LNCaP clone FGC (cell line): ENCODE measurements around the gene LRIT3.

Experiments
- DNase-seq: peaks from one replicate; pipeline ENCODE4 v3.0.0-alpha.2; 2011; ENCODE audit warnings: low read depth
- H3K4me3 ChIP-seq: 2 replicates; pipeline ENCODE4 v1.5.1; 2011; ENCODE audit warnings: mild to moderate bottlenecking, low read depth, low read length, control low read depth
- TF ChIP-seq, protein P1 (sequence below): IDR thresholded peaks from 2 replicates; pipeline ENCODE4 v1.5.1; 2012; ENCODE audit warnings: mild to moderate bottlenecking; ENCODE audit not compliant: control insufficient read depth, insufficient read depth; ENCODE audit errors: extremely low read depth

Gene LRIT3

DNA sequence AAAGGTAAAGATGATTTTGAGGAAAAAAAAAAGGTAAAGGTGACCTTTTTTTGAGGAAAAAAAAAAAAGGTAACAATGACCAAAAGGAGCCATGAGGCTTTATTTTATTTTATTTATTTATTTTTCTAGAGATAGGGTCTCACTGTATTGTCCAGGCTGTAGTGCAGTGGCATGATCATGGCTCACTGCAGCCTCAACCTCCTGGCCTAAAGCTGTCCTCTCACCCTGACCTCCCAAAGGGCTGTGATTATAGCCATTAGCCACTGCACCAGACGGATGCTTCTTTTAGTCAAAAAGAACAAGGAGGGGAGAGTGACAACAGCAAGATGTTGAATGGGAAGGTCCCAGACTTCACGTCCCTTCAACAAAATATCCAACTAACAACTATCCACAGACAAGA, 30.4 kb downstream of the LRIT3 start:
- TF ChIP-seq, protein P1, sequence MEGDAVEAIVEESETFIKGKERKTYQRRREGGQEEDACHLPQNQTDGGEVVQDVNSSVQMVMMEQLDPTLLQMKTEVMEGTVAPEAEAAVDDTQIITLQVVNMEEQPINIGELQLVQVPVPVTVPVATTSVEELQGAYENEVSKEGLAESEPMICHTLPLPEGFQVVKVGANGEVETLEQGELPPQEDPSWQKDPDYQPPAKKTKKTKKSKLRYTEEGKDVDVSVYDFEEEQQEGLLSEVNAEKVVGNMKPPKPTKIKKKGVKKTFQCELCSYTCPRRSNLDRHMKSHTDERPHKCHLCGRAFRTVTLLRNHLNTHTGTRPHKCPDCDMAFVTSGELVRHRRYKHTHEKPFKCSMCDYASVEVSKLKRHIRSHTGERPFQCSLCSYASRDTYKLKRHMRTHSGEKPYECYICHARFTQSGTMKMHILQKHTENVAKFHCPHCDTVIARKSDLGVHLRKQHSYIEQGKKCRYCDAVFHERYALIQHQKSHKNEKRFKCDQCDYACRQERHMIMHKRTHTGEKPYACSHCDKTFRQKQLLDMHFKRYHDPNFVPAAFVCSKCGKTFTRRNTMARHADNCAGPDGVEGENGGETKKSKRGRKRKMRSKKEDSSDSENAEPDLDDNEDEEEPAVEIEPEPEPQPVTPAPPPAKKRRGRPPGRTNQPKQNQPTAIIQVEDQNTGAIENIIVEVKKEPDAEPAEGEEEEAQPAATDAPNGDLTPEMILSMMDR = no peak

DNA sequence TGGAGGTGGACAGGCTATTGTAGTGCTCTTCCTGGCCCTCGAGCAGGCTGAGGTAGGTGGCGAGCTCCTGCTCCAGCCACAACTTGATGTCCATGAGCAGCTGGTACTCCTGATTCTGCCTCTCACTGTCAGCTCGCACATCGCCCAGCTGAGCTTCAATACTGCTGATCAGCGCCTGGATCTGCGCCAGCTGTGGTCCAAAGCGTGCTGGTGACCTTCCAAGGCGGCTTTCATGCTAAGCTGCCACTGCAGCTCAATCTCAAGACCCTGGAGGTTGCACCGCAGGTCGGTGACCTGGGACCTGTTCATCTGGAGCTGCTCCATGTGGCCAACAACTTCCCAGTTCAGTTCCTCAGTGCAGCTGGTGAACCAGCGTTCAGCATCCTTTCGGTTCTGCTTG, 31.2 kb downstream of the LRIT3 start:
- no peak for DNase-seq
- TF ChIP-seq, protein P1 = no peak
- H3K4me3 ChIP-seq = no peak overlapping the region

More for the DNA sequence above, 30.4 kb downstream of the LRIT3 start:
- H3K4me3 ChIP-seq = no peak overlapping the region
- DNase-seq = no peak

DNA sequence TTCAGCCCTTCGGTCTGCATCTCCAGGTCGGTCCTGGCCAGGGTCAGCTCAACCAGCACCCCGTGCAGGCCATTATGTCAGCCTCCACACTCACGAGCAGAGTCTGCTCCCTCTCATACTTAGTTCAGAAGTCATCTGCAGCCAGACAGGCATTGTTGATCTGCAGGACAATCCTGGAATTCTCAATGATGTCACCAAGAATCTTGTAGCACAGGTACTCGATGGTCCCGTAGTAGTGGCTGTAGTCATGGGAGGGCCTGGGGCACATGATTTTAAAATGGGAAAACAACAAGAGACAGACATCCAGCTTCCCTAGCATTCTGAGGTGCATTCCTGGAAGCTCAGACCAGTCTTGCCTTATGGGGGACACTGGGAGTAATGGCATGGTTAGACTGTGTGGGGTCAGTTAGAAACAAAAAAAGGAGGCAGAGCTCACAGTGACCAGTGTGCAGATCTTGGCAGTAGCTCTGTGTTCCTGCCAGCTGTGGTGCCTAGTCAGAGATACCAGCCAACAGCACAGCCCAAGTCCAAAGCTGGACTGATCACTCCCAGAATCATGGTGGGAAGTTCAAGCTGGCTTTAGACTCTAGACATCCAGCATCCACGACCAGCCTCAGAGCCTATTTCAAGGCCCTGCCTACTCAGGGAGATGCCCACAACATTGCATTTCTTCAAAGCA, 31.9 kb downstream of the LRIT3 start:
- TF ChIP-seq, protein P1 = no peak
- H3K4me3 ChIP-seq = no peak overlapping the region
- no peak for DNase-seq

DNA sequence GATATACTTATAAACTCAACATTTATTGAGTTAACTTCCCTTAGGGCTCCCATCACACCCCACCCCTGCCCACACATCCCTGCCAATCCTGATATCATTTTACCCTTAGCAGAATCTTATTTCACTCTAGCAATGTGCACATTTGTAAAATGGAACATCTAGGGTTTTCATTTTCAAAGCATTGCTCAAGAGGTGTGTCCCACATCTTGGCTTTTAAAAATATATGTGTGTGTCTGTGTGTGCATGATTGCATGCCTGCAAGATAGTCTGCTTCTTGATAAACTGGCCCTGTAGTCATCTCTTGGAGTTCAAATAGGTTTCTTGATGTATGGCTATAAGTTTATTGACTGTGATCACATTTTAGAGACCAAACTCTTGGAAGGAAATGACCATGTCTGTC, 38.4 kb downstream of the LRIT3 start:
- DNase-seq = no peak
- no peak overlapping the region for H3K4me3 ChIP-seq
- TF ChIP-seq, protein P1 = no peak

DNA sequence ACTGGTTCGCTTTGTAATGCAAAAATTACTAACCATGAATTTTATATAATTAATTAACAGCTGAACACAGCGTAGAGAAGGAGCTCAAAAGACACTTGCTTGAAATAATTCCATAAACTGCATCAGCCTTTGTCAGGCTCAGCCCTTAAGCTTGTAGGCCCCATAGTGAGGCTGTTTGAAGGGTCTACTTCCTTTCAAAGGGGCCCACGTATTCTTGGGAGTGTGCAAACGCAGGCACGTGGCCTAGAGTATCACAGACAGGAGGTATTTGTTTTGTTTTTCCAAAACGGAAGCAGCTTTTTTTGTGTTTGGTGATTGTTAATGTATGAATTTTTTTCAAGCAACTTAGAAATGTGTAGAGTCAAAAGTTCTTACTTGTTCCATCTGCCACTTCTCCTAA, 39.2 kb downstream of the LRIT3 start:
- no peak overlapping the region for H3K4me3 ChIP-seq
- no peak for DNase-seq
- TF ChIP-seq, protein P1 = no peak

DNA sequence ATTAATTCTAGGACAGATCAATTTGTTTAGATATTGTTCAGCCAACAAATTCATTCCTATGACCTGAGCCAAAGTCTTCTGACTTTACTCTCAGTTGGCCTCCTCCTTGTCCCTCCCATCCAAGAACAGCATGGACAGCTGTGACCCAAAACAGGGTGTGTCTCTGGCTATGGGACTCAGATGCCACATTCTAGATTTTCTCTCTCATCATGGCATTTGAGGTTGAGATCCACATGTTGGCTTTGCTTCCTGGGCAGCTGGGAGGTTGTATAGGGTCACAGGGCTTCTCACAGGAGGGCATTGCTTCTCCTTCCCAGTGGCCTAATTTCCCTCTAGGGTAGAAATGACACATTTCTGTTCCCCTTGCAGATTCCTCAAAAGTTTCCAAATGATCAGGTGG, 42.2 kb downstream of the LRIT3 start:
- DNase-seq = no peak
- no peak overlapping the region for H3K4me3 ChIP-seq
- TF ChIP-seq, protein P1 = no peak
